ENCODE measurements around the gene FLVCR2.

Gene FLVCR2

DNA sequence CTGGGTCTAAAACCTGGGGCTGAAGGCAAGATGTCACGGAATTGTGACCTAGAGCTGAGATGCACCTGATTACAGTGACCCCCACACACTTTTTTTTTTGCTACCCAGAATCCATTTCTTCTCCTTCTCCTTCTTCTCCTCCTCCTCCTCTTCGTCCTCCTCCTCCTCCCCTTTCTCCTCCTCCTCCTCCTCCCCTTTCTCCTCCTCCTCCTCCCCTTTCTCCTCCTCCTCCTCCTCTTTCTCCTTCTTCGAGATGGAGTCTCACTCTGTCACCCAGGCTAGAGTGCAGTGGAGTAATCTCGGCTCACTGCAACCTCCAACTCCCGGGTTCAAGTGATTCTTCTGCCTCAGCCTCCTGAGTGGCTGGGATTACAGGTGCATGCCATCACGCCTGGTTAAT is 19.4 kb upstream of the FLVCR2 start:
- no peak for DNase-seq

DNA sequence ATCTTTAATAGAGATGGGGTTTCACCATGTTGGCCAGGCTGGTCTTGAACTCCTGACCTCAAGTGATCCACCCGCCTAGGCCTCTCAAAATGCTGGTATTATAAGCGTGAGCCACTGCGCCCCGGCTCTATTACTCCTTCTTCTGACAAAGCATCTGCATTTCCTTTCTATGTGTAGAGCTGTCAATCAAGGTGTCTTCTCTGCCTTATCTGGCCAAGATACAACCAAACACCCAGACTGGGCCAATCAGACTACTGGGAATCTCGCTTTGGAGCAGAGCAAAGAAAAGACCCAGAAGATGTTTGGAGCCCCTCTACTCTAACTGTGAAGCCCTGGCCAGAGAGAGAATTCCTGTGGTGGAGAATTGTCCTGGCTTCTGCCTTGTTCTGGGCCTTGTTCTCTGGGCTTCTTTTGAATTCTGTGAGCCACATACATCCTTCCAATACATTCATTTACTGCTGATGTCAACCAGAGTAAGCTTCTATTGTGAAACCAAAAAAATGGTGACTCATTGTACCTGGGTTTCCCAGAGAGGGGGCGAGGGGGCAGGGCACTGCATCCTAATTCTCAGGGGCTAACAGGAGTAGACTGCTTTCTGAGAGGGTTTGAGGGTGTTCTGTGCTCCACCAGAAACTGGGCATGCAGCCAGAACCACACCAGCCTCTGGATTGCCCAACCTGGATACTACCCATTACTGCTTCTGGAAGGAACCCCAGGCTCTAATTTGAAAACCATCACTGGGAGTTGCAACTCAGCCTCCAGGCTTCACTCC is 18.8 kb upstream of the FLVCR2 start:
- no peak for DNase-seq

DNA sequence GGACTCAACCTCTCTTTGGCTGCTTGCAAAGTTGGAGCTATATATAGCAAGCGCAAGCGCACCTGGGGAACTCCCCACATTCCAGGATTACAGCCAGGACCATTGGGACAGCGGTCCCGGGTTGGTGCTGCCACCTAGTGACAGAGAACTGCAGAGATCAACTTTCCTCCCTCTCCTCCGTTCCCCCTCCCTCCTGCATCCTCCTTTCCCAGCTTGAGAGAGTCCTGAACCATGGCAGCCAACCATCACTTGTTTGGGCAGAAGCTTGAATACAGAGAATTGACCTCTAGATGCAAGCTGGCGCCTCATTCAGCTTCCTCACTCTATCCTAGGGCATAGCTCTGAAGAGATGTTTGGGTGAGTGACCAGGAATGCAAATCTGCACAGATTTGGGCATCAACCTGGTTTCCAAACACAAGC is 17.4 kb upstream of the FLVCR2 start:
- peak; percentile 36 for DNase-seq

DNA sequence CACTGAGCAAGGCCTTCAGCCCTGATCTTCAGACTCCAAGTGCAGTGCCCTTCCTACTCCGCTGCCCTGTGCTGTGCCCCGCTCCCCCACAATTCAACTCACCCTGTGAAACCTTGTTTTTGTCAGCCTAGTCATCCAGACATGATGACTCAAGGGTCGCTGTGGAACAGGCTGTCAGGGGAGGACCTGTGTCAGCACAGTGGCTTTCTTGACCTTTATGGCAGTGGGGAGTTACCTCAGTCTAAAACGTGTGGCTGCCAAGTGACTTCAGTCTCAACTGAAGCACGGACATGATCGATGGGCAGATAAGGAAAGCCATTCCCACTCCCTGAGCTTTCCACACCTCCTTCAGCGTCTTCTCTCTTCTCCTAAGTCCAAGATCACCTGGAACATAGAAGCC is 16.3 kb upstream of the FLVCR2 start:
- DNase-seq: no peak

DNA sequence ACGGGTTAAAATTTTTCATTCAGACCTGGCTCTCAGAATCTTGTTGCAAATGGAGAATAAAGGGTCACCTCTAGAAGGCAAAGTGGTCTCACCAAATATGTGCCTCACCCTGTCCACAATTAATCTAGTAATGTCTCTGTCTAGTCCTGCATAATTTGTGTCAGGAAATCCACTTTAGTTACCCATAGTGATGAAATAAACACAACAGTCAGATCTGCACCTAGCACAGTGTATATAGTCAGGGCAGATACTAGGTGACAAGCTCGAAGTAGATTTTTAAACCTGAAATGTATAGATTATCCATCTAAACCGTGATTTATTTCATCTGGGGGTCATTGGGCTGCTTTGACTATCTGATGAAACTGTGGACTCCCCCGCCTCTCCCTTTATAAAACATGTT is 15.9 kb upstream of the FLVCR2 start:
- no peak for DNase-seq

DNA sequence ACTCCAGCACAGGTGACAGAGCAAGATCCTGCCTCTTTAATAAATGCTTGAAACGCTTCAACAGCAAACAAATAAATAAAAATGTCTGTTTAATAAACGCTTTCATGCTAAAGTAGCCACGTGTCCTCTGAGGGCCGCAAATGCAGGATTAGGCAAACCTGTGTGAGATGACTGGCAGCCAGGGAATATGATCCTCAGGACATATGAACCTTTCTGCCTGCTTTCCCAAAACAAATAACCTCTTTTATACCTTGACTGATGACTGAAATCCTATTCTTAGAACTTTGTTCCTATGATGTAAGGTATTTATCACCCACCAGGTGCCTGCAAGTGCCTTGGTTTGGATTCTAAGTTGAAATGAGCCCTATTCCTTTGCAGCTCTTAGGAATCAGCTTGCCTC is 14.5 kb upstream of the FLVCR2 start:
- no peak for DNase-seq

DNA sequence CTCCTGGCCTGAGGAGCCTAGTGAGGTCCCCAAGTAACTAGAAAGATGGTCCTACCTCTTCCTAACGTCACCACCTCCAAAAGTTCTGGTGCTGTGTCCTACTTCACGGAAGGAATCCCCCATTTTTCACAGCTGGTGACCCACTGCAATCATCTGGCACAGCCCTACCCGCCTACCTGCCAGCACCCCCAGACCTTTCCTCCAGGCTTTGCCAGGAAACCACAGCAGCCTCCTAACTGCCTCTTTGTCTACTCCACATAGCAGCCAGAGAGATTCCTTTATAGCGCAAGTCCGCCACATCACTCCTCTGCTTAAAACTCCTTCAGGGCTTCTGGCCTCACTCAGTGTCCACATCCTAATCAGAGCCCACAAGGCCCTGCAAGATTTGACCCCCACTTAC is 13.4 kb upstream of the FLVCR2 start:
- DNase-seq: no peak

DNA sequence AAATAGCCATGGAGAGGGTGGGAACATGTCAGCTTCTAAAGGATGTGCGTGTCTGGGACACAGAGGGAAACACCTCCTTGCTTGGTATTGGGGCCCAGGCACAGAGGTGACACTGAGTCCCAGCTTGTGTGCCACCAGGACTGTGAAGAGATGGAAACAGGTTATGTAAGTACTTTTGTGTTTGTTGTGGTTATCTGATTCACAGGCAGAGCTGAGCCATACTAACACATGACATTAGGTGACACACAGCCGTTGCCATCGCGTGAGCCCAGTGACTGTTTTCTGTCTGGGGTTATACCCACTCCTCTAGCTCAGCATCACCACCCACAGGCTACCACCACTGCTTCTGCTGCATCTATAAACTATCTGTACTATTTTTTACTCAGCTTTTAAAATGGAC is 12.1 kb upstream of the FLVCR2 start:
- DNase-seq: no peak

DNA sequence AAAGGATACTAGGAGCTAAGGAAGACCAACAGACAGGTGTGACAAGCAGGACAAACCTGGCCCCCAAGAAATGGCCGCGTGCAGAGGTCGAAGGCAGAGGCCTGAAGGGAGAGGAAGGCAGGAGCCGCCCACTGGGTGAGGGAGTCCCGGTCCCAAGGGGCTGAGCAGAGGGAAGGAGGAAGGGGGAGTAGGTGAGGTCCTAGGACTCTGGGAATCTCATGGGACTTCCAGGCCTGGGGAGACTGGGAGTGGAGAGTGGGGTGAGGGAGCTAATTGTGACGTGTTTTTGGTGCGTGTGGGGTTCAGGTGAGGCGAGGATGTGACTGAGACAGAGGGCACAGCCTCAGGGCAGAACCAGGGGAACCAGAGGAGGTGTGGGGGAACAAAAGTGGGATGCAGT is 11.7 kb upstream of the FLVCR2 start:
- DNase-seq: no peak

DNA sequence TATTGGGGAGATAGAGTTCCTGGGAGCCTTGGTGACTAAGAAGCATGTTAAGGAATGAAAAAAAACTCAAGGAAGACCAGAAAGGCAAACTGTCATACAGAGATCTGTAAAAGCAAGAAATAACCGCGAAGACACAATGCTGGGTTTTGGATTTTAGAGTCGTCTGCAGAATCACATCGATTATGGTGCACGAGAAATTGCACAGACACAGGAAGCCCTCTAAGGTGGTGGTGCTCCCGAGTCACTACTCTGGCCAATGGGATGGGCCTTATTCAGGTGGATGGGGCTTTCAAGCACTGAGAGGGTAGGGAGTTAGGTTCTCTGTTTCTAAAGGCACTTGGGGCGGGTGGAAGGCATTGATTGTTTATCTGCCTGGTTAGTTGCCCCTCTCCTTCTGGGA is 10.3 kb upstream of the FLVCR2 start:
- no peak for DNase-seq

DNA sequence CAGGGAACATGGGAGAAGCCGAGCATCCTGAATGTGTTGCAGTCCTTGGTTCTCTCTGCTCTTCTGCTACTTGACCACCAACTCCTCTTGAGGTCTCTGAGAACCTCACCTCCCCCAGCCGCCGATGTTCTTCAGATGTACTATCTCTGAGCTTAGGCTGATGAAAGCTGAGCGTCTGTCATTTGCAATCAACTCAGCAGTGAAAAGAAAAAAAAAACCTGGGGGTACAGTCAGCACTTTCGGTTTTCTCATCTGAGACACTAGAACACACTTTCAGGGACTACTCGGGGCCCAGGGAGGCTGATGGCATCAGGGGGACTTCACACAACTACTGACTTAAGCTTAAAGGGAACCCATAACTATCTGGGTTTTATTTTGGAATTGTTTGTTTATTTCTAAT is 9.6 kb upstream of the FLVCR2 start:
- no peak for DNase-seq

DNA sequence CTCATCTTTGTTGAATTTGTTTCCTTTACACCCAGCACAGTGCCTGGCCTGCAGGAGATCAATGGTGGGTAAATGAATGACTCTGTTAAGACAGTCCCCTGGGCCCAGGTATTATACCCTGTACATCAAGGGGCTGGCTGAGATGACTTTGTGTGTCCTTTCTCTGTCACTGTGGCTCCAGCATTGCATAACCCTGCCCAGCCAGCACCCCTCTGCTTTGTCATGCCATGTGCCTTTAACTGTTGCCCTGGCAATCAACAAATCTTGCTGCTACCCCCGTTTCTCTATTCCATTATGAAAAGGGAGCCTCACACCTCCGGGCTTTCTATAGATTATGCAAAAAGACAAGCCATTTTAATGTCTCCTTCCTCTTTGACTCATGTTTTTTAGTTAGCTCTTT is 7.6 kb upstream of the FLVCR2 start:
- DNase-seq: no peak

DNA sequence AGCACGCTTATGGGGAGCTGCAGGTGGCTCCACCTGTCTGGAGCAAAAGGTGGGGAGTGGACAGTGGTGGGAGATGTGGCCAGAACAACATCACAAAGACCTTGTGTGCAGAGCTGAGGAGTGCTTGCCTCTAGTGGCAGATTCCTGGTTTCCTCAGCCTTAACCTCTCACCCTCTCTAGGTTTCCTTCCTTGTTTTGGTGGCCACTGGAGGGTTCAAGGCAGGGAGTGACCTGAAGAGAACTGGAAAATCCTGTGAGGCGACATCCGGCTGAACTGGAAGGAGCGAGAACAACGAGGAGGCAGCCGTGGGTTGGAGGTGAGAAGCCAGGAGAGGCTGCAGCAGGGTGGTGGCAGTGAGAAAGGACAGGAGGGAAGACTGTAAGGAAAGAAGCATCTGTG is 6.3 kb upstream of the FLVCR2 start:
- DNase-seq: no peak

DNA sequence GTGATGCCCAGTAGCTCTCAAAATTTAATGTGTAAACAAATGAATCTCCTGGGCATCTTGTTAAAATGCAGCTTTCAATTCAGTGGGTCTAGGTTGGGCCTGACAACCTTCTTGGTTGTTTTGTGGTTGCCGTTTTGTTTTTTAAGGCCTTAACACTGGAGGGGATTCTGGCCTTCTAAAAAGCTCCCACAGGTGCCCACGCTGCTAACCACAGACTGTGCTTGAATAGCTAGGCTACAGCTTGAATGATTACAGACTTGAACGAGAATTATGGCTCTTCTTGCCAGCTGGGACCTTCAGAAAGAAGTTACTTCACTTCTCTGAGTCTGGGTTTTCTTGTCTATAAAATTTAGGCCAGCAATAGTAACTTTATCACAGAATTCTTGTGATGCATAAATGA is 1.3 kb upstream of the FLVCR2 start:
- DNase-seq: no peak

DNA sequence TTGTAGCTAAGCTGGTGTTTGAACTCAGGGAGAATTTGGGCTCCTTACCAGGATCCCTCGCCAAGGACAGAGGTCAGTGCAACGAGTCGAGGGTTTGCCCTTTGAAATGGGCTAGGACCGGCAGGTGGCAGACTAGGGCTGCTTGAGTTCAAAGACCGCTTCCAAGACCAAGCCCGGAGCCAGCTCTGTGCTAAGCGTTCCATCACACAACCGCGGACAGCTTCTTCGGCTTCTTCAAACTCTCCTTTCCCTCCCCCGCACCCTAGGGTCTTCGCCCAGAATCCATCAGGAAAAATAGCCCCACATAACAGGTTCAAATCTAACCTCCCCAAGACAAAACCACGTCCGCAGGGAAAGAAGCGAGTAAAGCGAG is 705 bp upstream of the FLVCR2 start:
- peak; percentile 50 for DNase-seq

DNA sequence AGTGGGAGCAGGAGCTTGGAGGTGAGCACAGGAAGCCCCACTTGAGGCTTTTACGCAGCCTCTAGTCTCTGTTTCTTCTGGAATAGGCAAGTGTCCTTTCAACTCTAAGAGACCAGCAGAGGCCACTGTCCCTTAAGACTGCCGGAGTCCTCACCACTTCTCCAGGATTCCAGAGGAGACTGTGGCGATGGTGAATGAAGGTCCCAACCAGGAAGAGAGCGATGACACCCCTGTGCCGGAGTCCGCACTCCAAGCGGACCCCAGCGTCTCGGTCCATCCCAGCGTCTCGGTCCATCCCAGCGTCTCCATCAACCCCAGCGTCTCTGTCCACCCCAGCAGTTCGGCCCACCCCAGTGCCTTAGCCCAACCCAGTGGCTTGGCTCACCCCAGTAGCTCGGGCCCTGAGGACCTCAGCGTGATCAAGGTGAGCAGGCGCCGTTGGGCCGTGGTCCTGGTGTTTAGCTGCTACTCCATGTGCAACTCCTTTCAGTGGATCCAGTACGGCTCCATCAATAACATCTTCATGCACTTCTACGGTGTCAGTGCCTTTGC is 442 bp downstream of the FLVCR2 start:
- peak; percentile 17 for DNase-seq

DNA sequence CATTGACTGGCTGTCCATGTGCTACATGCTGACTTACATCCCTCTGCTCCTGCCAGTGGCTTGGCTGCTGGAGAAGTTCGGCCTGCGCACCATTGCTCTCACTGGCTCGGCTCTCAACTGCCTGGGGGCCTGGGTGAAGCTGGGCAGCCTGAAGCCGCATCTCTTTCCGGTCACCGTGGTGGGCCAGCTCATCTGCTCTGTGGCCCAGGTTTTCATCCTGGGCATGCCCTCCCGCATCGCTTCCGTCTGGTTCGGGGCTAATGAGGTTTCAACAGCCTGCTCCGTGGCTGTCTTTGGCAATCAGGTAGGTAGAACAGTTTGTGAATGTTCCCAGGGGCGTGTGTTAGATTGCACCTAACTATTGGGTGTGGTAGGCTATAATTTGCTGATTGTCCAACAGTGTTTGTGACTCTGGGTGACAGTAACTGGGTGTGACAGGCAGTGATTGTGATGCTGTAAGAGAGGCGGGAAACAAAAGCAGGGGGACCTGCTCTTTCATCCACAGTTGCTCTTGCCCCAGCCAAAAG is 981 bp downstream of the FLVCR2 start:
- DNase-seq: no peak

DNA sequence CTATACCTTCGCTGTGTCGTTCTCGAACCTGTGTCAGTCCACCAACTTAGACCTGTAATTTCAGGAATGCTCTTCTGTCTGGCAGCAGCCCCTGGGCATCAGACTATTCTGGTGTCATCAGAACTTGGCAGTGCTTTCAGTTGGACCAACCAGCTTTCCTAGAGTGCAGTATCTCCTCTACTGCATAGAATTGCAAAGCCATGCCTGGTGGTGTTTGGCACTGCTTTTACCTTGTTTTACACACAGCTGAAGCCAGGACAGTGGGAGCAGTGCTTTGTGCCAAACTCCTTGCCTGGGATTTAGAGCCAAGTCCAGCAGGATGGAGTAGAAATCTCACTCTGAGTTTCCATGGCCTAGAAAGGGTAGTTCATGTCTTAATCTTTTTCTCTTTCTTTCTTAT is 1.5 kb downstream of the FLVCR2 start:
- no peak for DNase-seq

DNA sequence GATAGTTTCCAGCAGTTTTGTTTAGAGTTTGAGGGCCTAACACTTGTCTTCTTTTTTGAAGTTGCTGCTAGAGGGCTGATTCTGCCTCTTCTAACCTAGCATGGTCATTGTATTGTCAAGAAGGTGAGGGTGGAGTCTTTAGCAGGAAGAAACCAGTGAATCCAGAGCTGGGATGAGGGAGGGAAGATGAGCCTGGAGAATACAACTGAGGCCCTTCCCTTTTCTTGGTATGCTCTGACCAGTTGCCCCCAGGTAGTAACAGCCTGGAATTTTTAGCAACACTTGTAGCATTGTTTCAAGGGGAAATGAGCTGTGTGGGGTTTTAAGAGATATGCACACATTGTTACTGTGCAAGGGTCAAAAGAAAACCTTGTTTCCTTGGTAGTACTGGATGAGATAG is 9.0 kb downstream of the FLVCR2 start:
- no peak for DNase-seq

DNA sequence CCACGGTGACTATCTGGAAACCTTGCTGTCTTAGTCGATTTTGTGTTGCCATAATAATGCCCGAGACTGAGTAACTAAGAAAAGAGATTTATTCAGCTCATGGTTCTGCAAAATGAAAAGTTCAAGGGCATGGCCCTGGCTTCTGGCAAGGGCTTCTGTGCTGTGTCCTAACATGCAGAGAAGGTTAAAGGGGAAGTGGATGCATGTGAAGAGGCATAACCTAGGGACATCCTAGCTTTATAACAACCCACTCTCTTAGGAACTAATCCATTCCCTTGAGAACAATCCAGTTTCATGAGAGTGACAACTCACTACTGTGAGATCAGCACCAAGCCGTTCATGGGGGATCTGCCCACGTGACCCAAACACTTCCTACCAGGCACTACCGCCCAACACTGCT is 11.5 kb downstream of the FLVCR2 start:
- DNase-seq: no peak

DNA sequence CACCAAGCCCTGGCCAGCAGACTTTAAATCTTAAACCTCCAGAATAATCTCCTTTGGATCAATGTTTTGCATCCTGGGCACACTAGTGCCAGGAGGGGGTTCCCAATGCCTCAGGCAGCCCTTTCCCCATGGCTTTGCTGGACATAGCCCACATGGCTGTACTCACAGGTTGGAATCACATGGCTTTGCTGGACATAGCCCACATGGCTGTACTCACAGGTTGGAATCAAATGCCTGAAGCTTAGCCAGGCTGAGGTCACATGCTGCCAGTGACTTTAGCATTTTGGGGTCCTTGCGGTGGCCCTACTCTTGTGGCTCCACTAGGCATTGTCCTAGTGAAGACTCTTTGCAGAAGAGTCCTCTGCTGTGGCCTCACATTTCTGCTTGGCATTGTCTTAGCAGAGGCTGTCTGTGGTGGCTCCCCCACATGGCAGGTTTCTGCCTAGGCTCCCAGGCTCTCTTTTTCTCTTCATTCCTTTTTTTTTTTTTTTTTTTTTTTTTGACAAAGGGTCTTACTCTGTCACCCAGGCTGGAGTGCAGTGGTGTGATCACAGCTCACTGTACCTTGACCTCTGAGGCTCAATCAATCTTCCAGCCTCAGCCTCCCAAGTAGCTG is 13.0 kb downstream of the FLVCR2 start:
- DNase-seq: no peak

DNA sequence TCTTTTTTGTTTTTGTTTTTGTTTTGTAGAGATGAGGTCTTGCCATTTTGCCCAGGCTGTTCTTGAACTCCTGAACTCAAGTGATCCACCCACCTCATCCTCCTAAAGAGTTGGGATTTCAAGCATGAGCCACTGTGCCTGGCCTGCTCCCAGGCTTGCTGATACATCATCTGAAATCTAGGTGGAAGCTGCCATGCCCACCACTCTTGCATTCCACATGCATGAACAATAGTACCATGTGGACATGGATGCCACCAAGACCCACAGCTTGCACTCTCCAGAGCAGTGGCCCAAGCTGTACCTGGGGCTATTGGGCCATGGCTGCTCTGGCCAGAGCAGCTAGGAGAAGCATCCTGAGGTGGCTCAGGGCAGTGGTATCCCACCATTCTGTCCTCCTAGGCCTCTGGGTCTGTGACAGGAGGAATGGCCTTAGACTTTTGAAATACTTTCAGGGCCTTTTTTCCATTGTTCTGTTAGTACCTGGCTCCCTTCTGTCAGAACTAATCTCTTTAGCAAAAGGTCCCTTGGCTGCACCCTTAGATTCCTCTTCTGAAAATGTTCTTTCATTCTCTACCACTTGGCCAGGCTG is 13.7 kb downstream of the FLVCR2 start:
- no peak for DNase-seq

DNA sequence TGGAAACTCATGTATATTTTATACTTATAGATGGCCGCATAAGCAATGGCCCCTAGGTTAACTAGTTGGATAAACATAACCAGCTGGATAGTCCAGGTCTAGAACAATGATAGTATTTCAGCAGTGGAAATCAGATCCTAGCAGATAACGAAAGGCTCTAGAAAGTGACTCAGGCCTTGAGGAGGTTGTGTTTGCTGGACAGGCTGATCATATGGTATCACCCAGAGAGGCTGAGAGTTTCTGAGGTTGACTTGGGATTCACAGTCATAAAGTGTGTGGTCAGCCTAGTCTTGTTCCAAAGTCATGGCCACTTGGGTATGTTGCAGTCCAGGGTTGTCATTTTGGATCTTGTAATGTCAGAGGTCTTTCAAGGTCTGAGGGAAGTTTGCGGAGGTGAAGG is 16.8 kb downstream of the FLVCR2 start:
- no peak for DNase-seq

DNA sequence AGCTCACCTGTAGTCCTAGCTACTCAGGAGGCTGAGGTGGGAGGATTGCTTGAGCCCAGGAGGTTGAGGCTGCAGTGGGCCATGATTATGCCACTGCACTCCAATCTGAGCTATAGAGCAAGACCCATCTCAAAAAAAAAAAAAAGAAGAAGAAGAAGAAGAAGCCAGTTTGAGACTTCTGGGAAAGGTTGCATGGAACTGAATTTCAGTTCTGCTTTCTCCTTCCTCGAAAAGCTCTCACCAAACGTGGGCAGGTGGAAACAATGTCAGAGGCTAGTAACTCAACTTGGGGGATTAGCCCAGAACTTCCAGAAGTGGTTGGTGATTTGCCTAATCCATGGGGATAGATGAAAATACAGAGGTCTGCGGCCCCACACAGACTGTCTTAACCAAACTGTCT is 18.7 kb downstream of the FLVCR2 start:
- no peak for DNase-seq
